Endodermal cell (in vitro differentiated cells): Measurements from ENCODE around the gene FOXQ1. TPM values are rescaled to one million over a fixed set of nuclear protein-coding genes. Genes with fewer than 3 reads are reported as not detected.

ENCODE experiments used
- DNase-seq: peaks from one replicate; pipeline ENCODE4 v3.0.0-alpha.2; 2017
- H3K27ac ChIP-seq: 2 replicates; pipeline ENCODE4 v1.5.1; 2013; ENCODE audit warnings: mild to moderate bottlenecking, low read depth, low read length, moderate library complexity
- H3K27me3 ChIP-seq: 2 replicates; pipeline ENCODE4 v1.6.1; 2013; ENCODE audit warnings: mild to moderate bottlenecking, low read length, moderate library complexity; ENCODE audit not compliant: insufficient read depth, control insufficient read depth, poor library complexity, severe bottlenecking
- H3K36me3 ChIP-seq: 2 replicates; pipeline ENCODE4 v1.7.0; 2013; ENCODE audit warnings: mild to moderate bottlenecking, low read length, moderate library complexity; ENCODE audit not compliant: control insufficient read depth, insufficient read depth
- H3K4me1 ChIP-seq: one replicate; pipeline ENCODE4 v1.7.0; 2013; ENCODE audit warnings: low read length; ENCODE audit not compliant: control insufficient read depth, insufficient read depth
- H3K4me3 ChIP-seq: 2 replicates; pipeline ENCODE4 v1.5.1; 2013; ENCODE audit warnings: mild to moderate bottlenecking, low read length, moderate library complexity
- H3K9ac ChIP-seq: 2 replicates; pipeline ENCODE4 v1.6.1; 2013; ENCODE audit warnings: mild to moderate bottlenecking, low read length, moderate library complexity; ENCODE audit not compliant: poor library complexity, severe bottlenecking; ENCODE audit errors: extremely low read depth
- H3K9me3 ChIP-seq: 2 replicates; pipeline ENCODE4 v1.6.1; 2013; ENCODE audit warnings: mild to moderate bottlenecking, low read length, moderate library complexity; ENCODE audit not compliant: control insufficient read depth
- H3K27ac Mint-ChIP-seq: 2 replicates; pipeline ENCODE4 v1.8.0; 2020; ENCODE audit warnings: mixed read lengths
- H3K27me3 Mint-ChIP-seq: 2 replicates; pipeline ENCODE4 v1.8.0; 2021; ENCODE audit warnings: mild to moderate bottlenecking, mixed read lengths; ENCODE audit not compliant: insufficient read depth
- H3K36me3 Mint-ChIP-seq: 2 replicates; pipeline ENCODE4 v1.8.0; 2020; ENCODE audit warnings: low read depth, mixed read lengths
- H3K4me1 Mint-ChIP-seq: 2 replicates; pipeline ENCODE4 v1.8.0; 2020; ENCODE audit warnings: mixed read lengths
- H3K4me3 Mint-ChIP-seq: 2 replicates; pipeline ENCODE4 v1.8.0; 2020; ENCODE audit warnings: mild to moderate bottlenecking, moderate library complexity, mixed read lengths
- H3K9me3 Mint-ChIP-seq: 2 replicates; pipeline ENCODE4 v1.8.0; 2020; ENCODE audit warnings: mild to moderate bottlenecking, mixed read lengths
- whole genome bisulfite sequencing, 2 experiments: methylation state at CpG; one replicate each; pipeline versions ENCODE4 v1.1.5 to v1.1.7; 2013; ENCODE audit warnings: missing lambda C conversion rate in 2 of 2, mixed read lengths in 1 of 2; ENCODE audit not compliant: insufficient coverage in 1 of 2, insufficient read length in 1 of 2; 5-methylcytosine and 5-hydroxymethylcytosine counted together
- total RNA-seq, 2 donors: library from RNA; stranded (reverse); fragmentation: NEBNext Ultra II Directional in 1 of 2; extraction: Animal tissue kit (Norgen Biotek cat#: 25700) in 1 of 2; gene quantifications; 2 replicates in 1 of 2; 3 replicates in 1 of 2; pipeline ENCODE4 v1.2.1, GENCODE V29; 2021
- TF ChIP-seq, protein P1 (sequence below): fragments of 200-600 bp; sonication (generic); conservative IDR thresholded peaks from 2 replicates; pipeline ENCODE4 v1.5.0; 2021; ENCODE audit warnings: antibody characterized with exemption, mild to moderate bottlenecking

FOXQ1 gene
- total RNA-seq, 2 donors from 2014 or later: 7.8 to 41.3 TPM

GRCh38 chr6:1271071-1271763 lies 40.7 kb upstream of the FOXQ1 start:
- Histone ChIP-seq H3K9me3 (peaks cover 13% of the 10 kb centered on the region), H3K36me3 (no peaks in the 10 kb centered on the region), H3K27ac (no peak overlapping the region), H3K4me1 (no peaks in the 10 kb centered on the region), H3K4me3 (no peak overlapping the region), H3K9ac (no peak overlapping the region), H3K27me3 (no peaks in the 10 kb centered on the region)
- H3K4me3 Mint-ChIP-seq: no peak overlapping the region
- H3K36me3 Mint-ChIP-seq: peaks cover 5% of the 10 kb centered on the region
- no peak overlapping the region for H3K27ac Mint-ChIP-seq
- TF ChIP-seq, protein P1, sequence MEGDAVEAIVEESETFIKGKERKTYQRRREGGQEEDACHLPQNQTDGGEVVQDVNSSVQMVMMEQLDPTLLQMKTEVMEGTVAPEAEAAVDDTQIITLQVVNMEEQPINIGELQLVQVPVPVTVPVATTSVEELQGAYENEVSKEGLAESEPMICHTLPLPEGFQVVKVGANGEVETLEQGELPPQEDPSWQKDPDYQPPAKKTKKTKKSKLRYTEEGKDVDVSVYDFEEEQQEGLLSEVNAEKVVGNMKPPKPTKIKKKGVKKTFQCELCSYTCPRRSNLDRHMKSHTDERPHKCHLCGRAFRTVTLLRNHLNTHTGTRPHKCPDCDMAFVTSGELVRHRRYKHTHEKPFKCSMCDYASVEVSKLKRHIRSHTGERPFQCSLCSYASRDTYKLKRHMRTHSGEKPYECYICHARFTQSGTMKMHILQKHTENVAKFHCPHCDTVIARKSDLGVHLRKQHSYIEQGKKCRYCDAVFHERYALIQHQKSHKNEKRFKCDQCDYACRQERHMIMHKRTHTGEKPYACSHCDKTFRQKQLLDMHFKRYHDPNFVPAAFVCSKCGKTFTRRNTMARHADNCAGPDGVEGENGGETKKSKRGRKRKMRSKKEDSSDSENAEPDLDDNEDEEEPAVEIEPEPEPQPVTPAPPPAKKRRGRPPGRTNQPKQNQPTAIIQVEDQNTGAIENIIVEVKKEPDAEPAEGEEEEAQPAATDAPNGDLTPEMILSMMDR: no peak
- DNase-seq: no peak
- 87 to 89% methylated on average over 6 to 11 of the region's 11 CpGs for WGBS, 2 experiments
- peaks cover 50% of the 10 kb centered on the region for H3K9me3 Mint-ChIP-seq
- H3K4me1 Mint-ChIP-seq: peaks cover 4% of the 10 kb centered on the region
- peaks cover 2% of the 10 kb centered on the region for H3K27me3 Mint-ChIP-seq

GRCh38 chr6:1278061-1278720 lies 33.7 kb upstream of the FOXQ1 start:
- Mint-ChIP-seq H3K36me3 (no peaks in the 10 kb centered on the region), H3K4me1 (peaks cover 4% of the 10 kb centered on the region), H3K4me3 (no peak overlapping the region), H3K9me3 (peaks cover 34% of the 10 kb centered on the region), H3K27me3 (peaks cover 7% of the 10 kb centered on the region), H3K27ac (no peak overlapping the region)
- no peaks in the 10 kb centered on the region for H3K36me3 ChIP-seq
- TF ChIP-seq, protein P1: no peak
- H3K27me3 ChIP-seq: no peaks in the 10 kb centered on the region
- no peak for DNase-seq
- no peak overlapping the region for H3K27ac ChIP-seq
- H3K4me1 ChIP-seq: no peaks in the 10 kb centered on the region
- no peaks in the 10 kb centered on the region for H3K9me3 ChIP-seq
- H3K4me3 ChIP-seq: no peak overlapping the region
- no peak overlapping the region for H3K9ac ChIP-seq
- WGBS, 2 experiments: 89 to 100% methylated on average over 2 to 5 of the region's 5 CpGs

DNA sequence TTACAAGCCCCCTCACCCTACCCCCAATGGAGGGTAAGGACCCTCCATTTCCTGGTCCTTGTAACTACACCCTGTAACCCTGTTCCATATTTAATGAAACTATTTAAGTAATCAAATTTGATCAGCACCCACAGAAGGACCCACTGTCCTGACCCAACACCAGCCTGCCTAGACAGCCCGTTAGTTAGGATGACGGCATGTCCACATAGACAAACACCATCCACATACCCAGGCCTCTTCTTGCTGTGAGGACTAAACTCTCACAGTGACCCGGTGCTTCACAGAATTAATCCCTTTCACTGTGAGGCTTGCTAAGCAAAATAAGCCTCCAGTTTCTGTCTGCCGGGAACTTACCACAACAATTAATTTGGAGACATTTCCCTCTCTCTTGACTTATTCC lies 32.8 kb upstream of the FOXQ1 start:
- Histone ChIP-seq H3K27ac (no peak overlapping the region), H3K9ac (no peak overlapping the region), H3K4me1 (no peaks in the 10 kb centered on the region), H3K36me3 (no peaks in the 10 kb centered on the region), H3K9me3 (no peaks in the 10 kb centered on the region), H3K27me3 (no peaks in the 10 kb centered on the region), H3K4me3 (no peak overlapping the region)
- Mint-ChIP-seq H3K36me3 (no peaks in the 10 kb centered on the region), H3K27ac (no peak overlapping the region), H3K4me3 (no peak overlapping the region), H3K9me3 (peaks cover 26% of the 10 kb centered on the region), H3K27me3 (peaks cover 5% of the 10 kb centered on the region), H3K4me1 (peaks cover 4% of the 10 kb centered on the region)
- no peak for DNase-seq
- TF ChIP-seq, protein P1: no peak
- 92 to 93% methylated on average over 4 of the region's 4 CpGs for whole genome bisulfite sequencing, 2 experiments
